EL (cell line): ENCODE measurements around the gene FAM107B.

Source experiments
- DNase-seq: peaks from one replicate; pipeline ENCODE4 v3.0.0-alpha.2; 2016

Gene FAM107B

DNA sequence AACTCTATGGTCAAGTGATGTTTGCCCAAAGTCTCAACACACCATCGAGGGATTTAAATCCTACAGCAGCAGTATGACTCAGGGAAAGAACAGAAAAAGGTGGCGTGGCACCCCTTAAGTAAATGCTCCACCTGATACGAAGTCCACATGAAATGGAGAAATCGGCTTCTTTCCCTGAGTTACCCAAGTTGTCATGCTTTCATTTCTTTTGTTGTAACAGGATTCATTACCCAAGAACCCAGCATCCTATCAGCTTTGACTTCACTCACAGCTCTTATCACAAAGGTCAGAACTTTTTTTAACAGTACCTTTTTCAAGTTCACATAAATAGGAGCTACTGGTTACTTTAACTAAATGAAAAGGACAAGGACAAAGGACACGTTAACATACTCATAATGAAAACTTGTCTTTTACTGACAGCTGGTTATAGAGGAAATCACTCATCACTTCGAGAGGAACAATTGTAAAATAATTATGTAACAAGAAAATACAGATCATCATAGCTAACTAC is 224.2 kb downstream of the FAM107B start:
- no peak for DNase-seq

DNA sequence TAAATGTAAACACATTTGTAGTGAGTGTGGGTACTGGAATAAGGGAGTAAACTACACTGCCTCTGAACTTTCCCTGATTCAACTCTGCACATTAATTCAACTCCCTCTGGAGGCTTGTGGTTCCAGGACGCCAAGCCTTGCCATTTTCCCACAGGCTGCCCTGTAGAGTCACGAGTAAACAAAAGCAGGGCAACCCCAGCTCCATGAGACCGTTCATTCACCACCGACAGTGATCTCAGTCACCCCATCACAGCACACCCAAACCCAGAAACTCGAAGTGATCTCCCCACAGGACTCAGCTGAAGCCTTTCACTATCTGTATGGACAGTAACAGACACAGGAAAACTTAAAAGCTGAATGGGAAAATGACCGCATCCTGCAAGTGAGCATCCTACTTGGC is 225.2 kb downstream of the FAM107B start:
- DNase-seq = no peak

DNA sequence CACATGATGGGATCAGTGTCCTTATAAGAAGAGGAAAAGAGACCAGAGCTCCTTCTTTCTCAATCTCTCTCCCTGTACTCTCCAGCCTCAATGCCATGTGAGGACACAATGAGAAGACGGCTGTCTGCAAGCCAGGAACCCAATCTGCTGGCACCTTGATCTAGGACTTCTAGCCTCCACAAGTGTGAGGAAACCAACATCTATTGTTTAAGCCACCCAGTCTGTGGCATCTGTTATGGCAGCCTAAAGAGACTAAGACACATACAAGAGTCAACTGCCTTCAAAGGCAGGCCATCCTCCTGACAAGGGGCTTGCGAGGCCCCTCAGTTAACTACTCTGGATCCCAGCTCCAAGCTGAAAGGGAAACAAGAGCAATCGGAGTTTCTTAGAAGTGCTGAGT is 225.7 kb downstream of the FAM107B start:
- DNase-seq = no peak

DNA sequence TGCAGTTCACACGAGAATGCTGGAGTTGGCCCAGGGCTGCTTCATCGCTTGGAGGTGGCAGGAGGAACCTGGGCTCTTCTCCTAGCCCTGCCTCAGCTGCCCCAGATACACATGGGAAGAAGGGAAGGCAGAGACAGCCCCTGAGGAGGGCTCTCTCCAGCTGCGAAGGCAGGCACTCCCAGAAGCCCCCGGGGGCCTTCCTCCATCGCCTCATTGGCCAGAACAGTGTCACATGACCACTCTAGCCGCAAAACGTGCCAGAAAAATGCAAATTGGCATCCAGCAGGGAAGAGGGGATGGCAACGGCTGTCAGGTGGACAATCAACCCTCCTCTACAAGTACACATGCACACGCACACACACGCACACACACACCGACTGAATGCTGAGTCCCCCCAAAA is 226.2 kb downstream of the FAM107B start:
- no peak for DNase-seq

DNA sequence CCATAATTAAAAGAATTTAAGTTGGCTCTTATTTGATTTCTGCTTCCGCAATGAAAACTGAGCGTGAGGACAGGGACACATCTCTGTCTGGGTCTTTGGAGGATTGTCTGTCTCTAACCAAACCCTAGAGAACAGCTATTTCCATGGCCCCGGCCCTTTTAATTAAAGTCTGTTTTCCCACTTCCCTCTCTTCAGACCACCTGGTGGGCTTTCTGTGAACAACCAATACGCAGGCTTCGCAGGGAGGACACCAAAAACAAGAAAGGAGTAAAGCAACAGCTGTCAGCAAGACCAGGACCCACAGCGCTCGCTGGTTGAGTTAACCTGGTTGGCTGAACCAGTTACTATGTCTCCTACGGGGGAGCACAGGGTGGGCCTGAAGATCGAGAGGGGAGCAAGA is 226.9 kb downstream of the FAM107B start:
- no peak for DNase-seq

DNA sequence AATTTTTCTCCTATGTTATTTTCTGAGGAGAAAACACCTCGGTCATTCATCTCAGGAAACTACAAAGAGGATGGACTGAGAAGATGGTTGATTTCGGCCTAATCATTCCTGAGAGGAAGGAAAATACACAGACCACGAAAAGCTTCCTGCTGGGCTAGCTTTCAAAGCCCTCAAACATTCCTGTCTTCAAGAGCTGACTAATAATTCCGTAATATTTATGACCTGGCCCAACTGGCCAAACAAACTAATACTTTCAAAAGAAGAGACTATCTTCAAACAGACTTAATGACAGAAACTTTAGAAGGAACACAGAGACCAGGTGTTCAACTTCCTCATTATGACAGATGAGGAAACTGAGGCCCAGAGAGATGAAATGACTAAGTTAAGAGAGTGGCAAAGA is 228.9 kb downstream of the FAM107B start:
- peak; percentile 76 for DNase-seq

DNA sequence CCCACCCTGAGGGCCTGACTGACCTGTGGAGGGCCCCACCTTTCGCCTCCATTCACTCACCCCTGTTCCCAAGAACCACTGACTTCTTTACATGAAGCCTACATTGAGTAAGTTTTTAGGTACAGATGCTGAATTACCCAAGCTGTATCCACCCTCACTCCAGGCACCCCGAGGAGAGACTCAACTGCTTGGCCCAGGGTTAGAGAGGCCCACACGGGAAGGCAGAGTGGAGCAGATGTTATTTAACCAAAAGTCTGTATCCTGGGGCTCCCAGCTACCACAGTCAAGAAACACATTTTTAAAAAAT is 230.8 kb downstream of the FAM107B start:
- no peak for DNase-seq

DNA sequence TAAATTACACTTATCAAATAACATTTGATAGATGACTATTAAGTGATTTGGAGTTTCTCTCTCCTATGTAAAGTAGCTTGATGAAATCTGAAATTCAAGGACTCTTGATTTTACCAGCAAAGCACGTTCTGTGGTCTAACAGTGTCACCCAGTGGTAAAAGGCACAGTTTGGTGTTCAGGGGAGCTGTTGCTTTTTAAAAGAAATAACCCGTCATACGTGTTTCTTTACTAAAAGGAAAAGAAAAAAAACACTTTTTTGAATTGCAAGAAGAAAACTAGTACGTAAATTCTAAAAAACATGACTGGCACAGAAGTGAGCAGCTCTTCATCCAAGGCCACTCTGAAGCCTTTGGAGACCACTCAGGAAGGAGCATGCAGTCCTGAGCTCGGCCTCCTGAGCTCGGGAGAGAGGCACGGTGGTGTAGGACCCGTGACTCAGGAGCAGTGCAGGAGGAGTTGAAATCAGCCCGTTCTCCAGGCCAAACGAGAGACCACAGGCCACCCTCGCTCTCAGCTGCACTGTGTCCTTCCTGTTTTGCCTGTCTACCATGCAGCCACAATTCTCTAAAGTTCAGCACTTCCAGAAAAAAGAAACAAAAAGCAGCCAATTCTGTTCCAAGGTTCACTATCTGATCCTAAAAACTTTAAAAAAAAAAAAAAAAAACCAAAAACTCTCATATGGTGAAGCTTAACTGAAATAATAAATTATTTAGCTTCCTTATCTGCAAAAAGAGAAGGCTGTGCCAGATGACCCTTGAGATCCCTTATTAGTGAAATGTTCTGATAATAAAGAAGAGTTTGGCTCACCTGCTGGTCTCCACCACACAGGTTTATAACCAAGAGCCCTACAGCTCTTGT is 231.4 kb downstream of the FAM107B start:
- DNase-seq = no peak

DNA sequence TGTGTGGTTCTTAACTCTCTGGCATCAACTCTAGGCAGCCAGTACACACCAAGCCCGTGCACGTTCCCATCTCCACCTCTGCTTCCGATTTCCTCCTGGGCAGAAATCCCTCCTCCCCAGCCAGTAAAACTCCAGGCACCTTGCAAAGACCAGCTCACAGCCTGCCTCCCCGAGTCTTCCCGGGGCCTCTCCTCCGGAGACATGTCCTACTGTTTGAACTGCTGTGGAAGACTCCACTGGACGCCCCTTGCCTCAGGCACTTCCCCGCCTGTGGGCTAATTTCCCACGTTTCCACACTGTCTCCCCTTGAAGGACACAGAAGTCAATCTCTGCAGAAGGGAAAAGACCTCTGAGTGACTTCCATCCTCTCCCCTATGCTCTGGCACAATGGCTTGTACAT is 233.3 kb downstream of the FAM107B start:
- no peak for DNase-seq

DNA sequence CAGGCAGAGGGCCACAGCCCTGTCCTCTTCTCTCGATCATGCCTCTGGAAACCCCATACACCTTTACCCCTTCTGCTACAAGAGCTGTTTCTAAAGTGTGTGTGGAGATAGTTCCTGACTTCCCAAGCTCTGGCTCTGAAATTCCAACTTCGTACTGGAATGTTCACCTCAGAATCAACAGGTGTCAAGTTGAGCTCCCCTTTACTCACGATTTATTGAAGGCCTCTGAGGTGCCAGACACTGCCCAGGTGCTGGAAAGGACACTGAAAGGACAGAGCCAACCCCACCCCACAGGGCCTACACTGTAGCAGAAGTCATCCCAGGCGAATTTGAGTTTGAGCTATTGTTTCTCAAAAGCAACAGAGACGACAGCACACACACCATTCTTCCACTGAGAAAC is 234.1 kb downstream of the FAM107B start:
- DNase-seq = no peak

DNA sequence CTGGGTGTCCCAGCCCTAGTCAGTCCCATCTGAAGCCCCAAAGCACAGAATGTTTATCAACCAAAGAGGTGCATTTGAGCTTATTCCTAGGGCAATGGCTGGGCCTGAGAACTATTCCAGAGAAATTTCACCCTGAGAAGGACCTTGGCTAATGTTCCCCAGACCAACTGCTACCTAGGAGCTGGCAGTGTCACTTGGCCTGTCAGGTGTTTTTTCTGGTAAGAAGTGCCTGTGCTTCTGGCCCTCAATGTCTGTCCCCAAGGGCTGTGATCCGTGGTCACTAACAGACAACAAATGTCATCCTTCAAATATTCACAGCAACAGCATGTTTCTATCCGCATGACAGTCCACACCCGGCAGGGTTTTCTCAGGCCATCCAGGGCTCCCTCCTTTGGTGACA is 234.6 kb downstream of the FAM107B start:
- no peak for DNase-seq

DNA sequence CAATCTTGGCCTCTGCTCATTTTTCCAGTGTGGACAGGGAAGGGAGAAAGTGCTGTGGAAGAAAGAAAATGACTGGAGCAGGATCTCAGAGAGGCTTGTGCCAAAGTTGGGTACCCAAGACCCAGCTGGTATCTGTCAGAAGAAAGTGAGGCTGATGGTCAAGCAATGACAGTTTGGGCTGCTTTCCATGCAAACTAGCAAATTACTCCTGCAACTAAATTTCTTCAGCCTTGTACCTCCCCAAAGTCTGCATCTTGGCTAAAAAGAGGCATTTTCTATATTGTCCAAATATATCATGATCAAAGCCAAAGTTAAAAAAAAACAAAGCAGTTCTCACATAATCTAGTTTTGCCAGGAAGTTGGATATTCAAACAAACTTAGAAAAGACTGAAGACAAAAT is 235.5 kb downstream of the FAM107B start:
- DNase-seq = no peak

DNA sequence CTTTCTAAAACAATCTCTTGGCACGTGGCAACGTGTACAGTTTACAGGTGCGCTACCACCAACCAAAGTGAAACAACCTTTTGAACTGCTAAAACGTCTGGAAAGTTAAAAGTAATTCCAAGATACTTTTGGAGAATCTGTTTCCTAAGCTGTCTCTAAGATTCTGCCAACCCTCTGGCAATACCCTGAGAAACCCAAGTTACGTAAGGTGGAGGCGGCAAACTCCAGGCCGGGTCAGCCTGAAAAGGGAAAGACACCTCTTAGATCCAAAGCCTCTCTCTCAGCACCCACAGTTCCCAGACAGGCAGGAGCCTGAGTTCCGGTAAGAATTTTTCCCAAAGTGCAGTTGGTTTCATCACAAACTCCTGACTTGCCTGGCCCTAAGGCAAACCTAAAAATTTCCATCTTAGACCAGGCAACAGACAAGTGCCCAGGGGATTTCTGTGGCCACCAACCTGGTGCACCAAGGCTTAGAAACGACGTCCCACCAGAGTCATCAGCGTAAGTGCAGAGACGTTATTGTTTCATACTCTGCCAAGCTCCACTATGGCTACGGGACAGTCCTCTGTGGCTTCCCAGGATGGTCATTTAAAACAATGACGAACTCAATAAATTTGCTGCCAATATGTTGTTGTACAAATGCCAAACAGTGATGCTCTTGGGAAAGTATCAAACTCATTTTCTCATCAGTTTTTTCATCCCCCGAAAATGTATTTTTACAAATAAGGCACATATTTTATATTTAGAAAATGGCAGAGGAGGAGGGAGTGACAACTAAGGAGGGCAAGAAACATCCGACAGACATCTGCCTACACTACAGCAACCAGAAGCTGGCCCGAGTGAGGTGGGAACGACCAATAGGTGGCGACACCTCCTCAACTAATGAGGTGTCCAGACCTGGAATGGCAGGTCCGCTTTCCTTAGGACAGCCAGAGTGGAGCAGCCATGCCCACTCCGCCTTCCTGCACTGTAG is 238.2 kb downstream of the FAM107B start:
- peak; percentile 62 for DNase-seq

DNA sequence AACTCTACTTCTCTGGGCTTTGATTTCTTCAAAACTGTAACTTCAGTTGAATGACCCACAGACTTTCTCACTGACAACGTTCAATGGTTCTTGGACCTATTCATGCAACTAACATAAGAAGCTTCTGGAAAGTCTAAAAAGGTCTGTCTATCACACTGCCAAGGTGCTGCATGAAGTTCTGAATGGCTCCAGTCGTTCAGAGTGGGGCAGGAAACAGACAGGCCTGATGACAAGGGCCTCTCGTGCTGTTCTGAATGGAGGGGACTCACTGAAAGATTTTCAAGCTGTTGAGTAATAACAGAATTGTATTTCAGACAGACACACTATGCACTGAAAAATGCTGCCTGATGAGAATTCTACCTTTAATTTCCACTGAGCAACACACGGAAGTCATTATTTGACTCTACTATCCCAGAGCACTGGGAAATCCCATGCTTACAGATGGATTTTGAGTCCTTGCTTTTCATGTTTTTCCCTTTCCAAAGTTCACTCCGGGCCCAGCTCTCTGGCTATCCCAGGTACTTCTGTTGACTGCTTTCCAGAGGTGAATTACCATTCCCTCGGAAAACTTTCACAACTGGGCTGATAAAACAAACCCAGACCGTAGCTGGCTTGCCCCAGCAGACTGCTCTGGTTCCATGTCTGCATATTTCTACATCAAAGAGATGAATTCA is 239.1 kb downstream of the FAM107B start:
- DNase-seq = no peak

DNA sequence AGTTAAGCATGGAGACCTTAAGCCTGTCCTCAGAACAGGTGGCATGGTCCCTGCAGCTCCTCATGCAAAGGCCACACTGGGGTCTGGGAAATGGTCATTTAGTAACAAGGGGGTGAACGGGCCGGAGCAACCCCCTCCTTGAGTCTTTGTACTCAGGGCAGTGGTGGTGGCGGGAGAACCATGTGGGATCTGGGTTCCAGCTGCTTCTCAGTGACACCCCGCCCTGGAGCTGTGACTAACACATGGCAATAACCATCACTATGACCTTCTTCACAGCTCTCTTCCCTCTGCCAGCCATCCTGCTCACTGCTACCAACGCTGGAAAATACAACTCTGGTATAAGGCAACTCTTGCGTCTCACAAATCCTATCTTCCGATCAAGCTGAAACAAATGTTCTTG is 240.5 kb downstream of the FAM107B start:
- no peak for DNase-seq

DNA sequence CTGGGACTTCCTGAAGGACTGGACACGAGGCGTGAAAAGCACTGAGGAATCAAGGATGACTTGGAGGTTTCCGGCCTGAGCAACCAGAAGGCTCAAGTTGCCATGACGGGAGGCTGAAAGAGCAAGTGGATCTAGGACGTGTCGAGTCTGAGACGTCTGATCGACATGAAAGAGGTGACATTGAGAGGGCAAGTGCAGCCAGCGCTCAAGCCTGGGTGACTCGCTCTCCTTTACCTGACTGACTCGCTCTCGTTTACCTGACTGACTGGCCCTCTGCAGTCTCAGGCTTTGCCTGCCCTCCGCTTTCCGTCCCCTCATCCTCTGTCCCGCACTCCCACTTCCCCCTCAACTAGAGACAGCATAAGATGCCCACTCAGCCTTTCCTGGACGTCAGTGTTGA is 241.4 kb downstream of the FAM107B start:
- DNase-seq = no peak

DNA sequence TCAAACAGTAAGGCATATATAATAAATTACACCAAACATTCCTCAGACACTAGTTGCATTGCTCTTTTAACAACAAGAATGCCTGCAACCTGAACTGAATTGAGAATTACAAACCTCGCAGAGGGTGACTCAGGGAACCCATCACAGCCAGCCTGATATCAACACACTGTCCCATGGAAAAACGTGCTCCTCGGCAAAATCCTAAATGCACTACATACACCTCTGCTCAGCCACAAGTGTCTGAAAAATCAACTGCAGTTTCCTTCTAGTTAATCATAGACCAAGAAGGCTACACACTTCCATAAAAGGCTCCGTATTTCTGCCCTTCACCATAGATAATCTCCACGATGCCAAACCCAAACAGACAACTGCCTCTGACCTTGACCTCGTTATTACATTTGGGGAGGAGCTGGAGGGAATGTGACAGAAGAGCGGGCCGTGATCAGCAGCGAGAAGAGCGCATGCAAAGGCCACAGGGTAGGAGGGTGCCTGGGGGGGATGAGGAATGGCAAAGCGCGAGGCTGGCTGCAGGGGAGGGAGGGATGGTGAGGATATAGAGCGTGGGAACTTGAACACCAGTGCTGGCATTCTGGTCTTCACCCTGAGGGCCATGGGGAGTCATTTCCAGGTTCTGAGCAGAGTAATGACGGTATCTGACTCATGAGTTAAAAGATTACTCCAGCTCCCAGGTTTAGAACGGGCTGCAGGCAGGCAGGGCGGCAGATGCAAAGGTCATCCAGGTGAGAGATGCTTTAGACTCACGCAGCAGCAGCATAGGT is 242.0 kb downstream of the FAM107B start:
- DNase-seq = peak; percentile 68

DNA sequence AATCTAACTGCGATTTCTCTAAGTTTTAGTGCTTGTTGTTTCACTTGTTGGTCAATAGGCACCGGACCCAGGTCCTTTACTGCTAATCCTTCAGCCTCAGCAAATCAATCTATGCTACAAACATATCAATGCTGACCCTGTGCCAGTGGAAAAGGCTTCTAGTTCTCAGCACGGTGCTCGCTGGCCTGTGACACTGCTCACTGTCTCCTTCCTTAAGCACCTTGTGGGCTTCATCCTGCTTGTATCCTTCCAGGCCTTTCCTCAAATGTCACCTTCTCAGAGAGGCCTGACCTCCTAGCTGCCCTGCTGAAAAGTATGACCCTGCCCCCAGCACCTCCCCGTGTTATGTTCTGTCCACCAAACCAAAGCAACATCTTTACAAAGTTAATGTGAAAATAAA is 242.7 kb downstream of the FAM107B start:
- DNase-seq = no peak

DNA sequence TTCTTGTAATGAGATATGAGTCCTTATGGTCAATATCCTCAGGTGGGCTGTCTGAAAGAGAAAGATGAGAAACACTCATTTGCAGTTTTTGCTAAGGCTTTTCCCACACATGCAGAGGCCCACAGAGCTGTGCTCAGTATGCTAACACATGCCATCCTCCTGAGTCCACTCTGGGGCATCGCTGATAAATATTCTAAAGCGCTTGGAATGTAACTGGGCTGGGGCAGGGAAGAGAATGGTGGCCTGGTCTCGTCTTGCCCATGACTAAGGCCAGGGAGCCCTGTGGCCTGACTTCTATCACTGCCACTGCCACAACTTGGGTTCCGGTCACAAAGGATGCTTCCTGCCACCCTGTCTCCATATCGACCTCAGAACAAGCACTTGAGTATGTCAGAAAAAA is 244.2 kb downstream of the FAM107B start:
- DNase-seq = peak; percentile 70

DNA sequence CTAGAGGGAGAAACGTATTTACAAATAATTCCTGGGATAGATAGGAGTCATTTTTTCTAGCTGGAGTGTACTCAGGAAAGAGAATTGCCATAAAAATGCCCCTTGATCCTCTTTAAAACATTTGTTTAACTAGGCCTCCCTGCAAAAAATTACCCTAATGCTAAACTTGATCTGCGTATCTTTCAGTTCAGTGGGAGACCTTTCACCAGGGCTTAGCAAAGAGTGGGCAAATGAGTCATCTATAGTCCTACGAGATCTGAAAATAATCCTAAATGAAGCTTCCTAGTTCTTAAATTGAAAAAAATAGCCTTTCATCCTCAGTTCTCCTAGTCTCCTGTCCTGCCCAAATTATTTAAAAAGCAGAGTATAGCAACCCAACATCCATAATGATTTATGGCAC is 245.3 kb downstream of the FAM107B start:
- no peak for DNase-seq

DNA sequence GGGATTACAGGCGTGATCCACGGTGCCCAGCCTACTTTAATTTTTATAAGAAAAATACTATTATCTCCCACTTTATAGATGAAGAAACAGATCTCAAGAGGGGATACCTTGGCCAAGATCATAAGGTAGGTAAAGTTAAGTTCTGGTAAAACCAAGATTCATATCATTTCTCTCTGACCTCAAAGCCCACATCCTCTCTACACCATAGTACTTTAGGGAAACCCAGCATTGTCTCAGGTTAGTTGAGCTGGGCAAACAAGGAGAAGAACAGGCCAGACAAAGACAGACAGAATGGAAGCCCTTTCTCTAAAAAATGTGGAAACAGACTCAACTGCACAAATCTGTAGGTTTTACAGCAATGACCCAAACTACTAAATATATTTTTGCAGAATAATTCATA is 246.2 kb downstream of the FAM107B start:
- DNase-seq = no peak

DNA sequence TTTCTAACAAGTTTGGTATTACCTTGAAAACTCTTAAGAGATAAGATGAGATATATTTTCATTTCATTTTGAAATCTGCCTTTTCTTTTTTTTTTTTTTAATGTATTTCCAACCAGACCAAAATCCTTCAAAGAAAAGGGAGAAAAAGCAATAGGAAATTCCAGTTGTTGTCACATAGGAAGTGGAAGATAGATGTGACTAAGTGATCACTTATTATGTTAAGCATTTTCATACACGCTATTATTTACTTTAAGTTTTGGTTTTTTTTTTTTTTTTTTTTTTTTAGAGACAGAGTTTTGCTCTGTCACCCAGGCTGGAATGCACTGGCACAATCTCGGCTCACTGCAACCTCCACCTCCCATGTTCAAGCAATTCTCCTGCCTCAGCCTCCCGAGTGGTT is 246.8 kb downstream of the FAM107B start:
- DNase-seq = peak; percentile 16
